ENCODE results near the gene TFRC.
"Not testable (repeated sequence)": the region's sequence is repeated elsewhere in the genome, so short reads cannot be mapped to it uniquely, and the experiment has no call there.

The TFRC gene

DNA sequence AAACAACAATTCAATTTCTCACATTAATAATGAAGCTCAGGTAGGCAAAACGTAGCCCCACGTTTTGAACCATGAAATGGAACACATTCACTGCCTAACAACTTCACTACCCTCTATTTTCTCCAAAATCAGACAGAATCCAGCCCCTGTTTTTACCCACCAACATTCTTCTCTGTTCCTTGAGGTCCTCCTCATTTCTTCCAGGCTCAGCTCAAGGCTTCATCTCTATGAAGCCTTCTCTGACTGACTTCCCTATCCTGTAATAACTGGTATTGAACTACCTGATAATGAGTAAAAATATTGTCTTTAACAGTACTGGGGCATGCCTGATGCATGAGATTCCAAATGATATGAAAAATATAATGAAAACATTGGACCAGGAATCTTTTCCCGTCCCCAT is 2.2 kb downstream of the TFRC start:
- H3K27ac ChIP-seq: peak overlapping the region; percentile 99
- no peak for TF ChIP-seq ZFX (IDR thresholded peaks at IDR 0.05)
- TF ChIP-seq, protein P1, sequence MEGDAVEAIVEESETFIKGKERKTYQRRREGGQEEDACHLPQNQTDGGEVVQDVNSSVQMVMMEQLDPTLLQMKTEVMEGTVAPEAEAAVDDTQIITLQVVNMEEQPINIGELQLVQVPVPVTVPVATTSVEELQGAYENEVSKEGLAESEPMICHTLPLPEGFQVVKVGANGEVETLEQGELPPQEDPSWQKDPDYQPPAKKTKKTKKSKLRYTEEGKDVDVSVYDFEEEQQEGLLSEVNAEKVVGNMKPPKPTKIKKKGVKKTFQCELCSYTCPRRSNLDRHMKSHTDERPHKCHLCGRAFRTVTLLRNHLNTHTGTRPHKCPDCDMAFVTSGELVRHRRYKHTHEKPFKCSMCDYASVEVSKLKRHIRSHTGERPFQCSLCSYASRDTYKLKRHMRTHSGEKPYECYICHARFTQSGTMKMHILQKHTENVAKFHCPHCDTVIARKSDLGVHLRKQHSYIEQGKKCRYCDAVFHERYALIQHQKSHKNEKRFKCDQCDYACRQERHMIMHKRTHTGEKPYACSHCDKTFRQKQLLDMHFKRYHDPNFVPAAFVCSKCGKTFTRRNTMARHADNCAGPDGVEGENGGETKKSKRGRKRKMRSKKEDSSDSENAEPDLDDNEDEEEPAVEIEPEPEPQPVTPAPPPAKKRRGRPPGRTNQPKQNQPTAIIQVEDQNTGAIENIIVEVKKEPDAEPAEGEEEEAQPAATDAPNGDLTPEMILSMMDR (conservative IDR thresholded peaks at IDR 0.05): no peak

DNA sequence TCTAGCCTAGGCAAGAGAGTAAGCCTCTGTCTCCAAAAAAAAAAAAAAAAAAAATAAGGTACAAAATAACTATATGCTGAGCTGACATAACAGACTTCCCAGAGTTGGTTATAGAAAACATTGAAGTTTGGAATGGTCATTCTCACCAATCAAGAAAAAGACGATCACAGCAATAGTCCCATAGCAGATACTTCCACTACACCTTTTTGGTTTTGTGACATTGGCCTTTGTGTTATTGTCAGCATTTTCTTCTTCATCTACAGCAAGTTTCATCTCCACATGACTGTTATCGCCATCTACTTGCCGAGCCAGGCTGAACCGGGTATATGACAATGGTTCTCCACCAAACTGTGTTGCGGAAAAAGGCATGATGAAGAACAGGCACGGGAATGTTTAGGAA is 6.9 kb downstream of the TFRC start:
- no peak overlapping the region for H3K27ac ChIP-seq
- TF ChIP-seq, protein P1 (conservative IDR thresholded peaks at IDR 0.05): no peak
- TF ChIP-seq ZFX (IDR thresholded peaks at IDR 0.05): no peak

DNA sequence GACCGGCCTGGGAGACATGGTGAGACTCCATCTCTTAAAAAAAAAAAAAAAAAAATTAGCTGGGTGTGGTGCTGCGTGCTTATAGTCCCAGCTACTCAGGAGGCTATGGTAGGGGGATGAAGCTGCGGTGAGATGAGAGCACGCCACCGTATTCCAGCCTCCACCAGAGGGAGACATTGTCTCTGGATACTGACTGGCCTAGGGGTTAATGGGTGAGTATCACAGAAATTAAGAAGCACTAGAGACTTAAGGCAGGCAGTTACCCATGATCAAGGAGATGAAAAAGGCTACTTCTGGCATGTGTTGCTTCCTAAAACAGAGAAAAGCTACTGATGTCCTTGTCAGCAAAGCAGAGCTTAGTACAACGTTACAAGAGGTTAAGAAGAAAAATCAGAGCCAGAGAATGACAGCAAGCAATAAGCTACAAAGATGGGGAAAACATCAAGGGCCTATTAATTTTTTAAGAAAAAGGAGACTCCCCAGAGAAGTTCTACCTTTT is 8.6 kb downstream of the TFRC start:
- TF ChIP-seq ZFX (IDR thresholded peaks at IDR 0.05): no peak
- TF ChIP-seq, protein P1 (conservative IDR thresholded peaks at IDR 0.05): peak; percentile 95
- no peak overlapping the region for H3K27ac ChIP-seq

DNA sequence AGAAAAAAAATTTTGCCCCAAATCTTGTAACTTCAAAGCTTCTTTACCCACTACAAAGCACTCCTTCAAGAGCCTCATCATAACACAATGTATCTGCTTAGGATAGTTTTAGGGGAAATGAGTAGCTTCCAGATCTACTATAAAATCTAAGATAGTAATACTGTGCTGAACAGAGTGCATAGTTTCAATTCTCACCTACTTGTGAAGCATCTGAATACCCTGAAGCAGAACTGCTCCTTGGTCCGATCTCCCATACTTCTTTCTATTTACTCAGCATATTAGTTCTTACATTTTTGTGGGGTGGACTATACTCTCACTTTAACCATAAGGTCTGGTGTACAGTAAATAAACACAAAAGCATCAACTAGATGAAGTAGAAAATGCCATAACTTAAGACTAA is 9.6 kb downstream of the TFRC start:
- TF ChIP-seq, protein P1 (conservative IDR thresholded peaks at IDR 0.05): no peak
- no peak overlapping the region for H3K27ac ChIP-seq

DNA sequence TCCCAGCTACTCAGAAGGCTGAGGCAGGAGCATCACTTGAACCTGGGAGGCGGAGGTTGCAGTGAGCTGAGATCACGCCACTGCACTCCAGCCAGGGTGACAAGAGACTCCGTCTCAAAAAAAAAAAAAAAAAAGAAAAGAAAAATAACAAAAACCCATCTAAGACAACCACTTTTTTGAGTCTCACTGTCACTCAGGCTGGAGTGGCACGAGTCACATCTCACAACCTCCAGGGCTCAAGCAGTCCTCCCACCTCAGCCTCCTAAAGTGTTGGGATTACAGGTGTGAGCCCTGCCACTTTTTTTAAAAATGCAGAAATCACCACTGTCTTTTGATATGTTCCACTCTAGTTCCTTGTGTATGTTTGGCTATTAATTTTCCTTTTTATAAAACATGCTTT is 13.1 kb downstream of the TFRC start:
- not testable (repeated sequence) for H3K27ac ChIP-seq

DNA sequence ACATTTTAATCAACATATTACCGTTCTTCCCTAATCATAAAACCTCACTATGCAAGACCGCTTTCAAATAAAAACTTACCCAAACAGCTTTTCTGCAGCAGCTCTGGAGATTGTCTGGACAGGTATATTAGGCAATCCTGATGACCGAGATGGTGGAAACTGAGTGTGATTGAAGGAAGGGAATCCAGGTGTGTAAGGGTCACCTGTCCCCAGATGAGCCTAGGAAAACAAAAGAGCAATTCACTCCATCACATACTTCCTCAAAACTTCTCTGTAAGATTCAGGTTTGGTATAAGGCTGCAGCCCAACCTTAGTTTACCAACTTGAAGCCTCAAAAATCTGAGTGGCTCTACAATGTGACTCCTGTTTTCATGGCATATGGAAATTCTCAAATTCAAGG is 14.5 kb downstream of the TFRC start:
- TF ChIP-seq, protein P1 (conservative IDR thresholded peaks at IDR 0.05): no peak
- no peak for TF ChIP-seq ZFX (IDR thresholded peaks at IDR 0.05)
- H3K27ac ChIP-seq: no peak overlapping the region

DNA sequence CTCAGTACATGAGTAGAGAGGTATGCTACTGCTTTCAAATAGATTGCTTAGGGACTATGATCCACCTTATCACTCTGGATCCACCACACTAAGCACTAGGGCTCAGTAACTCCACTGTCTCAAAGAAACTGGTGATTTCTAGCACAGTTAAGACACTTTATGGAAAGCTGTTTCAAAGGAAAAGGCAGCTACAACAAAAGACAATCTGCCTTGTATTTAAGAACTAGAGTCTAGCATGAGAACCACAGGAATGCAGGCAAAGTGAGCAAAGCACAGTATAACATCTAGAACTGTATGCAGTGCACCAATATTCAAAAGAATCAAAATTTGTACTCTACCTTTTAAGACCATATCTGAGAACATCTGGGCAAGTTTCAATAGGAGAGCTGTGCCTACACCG is 17.9 kb downstream of the TFRC start:
- TF ChIP-seq, protein P1 (conservative IDR thresholded peaks at IDR 0.05): no peak
- TF ChIP-seq ZFX (IDR thresholded peaks at IDR 0.05): no peak
- no peak overlapping the region for H3K27ac ChIP-seq

DNA sequence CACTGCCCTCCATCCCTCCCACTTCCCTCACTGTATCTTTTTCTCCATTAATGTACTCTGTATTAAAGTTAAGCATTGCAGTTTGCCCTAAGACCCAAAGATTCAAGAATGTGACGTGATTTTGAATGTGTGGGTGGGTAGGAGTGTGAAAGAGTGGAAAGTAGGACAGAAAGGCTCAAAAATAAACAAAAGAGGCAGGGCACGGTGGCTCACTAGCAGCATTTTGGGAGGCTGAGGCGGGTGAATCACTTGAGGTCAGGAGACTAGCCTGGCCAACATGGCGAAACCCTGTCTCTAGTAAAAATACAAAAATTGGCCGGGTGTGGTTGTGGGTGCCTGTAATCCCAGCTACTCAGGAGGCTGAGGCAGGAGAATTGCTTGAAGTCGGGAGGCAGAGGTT is 18.4 kb downstream of the TFRC start:
- TF ChIP-seq ZFX (IDR thresholded peaks at IDR 0.05): no peak
- TF ChIP-seq, protein P1 (conservative IDR thresholded peaks at IDR 0.05): no peak
- H3K27ac ChIP-seq: no peak overlapping the region

Data from C4-2B (cell line).